Endometrial microvascular endothelial cells (primary cell): ENCODE data around the gene GPR39. TPM values are rescaled to one million over a fixed set of nuclear protein-coding genes. Genes with fewer than 3 reads are reported as not detected.
"Not testable (repeated sequence)": the region's sequence is repeated elsewhere in the genome, so short reads cannot be mapped to it uniquely, and the experiment has no call there.

ENCODE experiments used
- in situ Hi-C: cut with HindIII; loops from 2 replicates; pipeline ENCODE4 v1.10.0; 2017; ENCODE audit warnings: low sequenced_read_pairs, low pct_unique_long_range_greater_than_20kb; ENCODE audit errors: inconsistent ontology term
- total RNA-seq: library from RNA; depleted of rRNA; stranded (reverse); fragments of >200 nt; gene quantifications from one replicate; pipeline ENCODE4 v1.2.3, GENCODE V29; 2015; ENCODE audit errors: inconsistent ontology term

Gene GPR39
- 0.74 TPM for total RNA-seq

DNA sequence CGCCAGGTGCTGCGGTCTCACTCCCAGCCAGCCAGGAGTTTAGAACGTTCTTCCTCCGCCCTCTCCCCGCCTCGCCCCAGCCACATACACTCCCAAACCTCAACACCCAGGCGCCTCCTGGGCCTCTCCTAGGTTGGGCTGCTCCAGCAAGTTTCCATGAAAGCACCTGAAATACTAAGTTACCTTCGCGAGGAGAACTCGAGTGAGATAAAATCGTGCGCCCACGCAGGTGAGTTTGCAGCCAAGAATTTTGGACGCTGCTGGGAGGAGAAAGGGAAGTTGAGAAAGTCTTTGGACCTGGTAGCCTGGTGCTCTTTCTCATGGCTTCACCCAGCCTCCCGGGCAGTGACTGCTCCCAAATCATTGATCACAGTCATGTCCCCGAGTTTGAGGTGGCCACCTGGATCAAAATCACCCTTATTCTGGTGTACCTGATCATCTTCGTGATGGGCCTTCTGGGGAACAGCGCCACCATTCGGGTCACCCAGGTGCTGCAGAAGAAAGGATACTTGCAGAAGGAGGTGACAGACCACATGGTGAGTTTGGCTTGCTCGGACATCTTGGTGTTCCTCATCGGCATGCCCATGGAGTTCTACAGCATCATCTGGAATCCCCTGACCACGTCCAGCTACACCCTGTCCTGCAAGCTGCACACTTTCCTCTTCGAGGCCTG is at the start of gene GPR39:
Gene GPR39, plus strand, starts transcription at position 83 of the 673 bp plus-strand sequence.
- in situ Hi-C loops, result no loop called here

DNA sequence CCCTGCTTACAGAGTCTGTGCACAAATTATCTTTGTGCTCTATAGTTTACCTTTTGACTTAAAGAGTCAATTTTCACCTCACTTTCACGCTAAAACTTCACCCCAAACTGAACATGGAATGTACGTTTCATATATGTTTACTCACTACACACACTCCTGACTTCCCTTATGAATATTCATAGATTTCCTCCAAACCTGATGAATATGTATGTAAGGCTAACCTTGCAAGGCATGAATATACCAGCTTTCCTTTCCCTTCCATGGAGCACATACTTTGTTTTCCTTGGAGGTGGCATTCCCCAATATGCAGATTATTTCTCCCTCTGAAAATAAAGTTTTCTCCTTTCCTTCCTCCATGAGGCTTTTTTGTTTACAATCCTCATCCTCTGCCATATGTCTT is 48.4 kb upstream of the GPR39 start:
- in situ Hi-C loops, result no loop called here

DNA sequence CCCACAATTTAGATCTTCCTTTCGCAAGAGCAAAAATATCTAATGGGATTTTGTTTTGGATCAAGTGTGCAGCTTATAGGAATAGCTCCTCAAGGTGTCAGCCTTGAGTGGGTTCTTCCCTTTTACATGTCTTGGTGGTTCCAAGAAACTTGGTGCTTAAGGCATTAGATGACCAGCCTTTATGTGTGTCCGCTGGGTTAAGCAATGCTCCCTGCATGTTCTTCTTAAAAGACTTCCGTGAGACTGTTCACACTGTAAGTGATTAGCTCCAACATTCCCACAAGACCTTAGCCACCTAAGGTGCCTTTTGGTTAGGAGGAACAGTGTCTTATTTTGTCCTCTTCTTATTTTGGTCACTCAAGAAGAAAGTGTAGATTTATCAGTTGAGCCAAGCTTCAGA is 44.3 kb upstream of the GPR39 start:
- in situ Hi-C loops, result no loop called here

DNA sequence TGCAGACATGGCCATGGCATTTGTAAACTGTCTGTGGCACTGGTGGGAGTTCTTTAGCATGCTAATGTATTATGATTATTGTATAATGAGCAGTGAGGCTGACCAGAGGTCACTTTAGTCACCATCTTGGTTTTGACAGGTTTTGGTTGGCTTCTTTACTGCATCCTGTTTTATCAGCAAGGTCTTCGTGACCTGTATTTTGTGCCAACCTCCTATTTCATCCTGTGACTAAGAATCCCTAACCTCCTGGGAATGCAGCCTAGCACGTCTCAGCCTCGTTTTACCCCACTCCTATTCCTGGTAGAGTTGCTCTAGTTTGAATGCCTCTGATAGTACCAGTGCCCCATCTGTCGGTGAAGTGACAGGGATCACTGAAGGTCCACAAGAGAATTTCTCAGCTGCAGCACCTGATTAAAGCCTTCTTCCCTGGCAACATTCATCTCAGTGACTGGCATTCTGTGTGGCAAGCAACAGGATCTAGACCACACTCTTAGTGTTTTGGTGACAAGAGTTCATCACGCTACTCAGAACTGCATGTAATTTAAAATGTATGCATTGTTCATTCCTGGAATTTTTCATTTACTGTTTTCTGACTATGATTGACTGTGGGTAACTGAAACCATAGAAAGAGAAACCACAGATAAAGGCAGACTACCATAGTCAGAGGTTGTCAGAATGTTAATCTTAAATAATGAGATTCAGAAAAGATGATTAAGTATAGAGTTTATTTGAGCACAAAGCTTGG is 43.0 kb upstream of the GPR39 start:
- in situ Hi-C loops, result no loop called here

DNA sequence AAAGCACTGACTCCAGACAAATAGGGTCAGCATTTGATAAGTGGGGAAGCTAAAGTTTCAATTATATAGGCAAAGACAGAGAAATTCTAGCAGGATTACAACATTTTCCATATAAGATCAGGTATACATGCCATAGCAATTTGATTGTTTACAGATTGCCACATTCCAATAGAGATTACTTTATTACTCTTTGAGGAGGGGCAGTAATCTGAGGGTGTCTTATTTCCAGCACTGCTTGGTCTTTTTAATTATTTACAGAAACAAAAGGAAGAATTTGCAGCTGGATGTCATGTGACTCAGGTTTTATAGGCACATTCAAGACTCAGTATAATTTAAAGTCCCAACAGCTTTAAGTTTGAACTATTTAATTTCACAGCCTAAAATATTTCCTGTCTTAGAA is 42.5 kb upstream of the GPR39 start:
- in situ Hi-C loops, result no loop called here

DNA sequence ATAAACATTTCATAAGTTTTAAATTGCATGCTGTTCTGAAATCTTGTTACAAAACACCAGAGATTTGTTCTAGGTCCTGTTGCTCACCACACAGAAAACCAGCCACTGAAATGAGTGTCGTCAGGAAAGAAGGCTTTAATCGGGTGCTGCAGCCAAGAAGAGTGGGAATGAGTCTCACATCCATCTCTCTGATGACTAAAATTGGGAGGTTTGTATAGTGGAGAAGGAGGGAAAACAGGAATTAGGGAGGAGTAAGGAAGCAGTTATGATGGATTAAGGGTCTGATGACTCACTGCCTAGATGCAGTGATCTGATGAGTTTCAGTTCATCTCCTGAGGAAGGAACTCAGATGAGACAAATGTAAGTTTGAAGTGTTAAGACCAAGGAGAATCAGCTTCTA is 42.1 kb upstream of the GPR39 start:
- in situ Hi-C loops, result no loop called here

DNA sequence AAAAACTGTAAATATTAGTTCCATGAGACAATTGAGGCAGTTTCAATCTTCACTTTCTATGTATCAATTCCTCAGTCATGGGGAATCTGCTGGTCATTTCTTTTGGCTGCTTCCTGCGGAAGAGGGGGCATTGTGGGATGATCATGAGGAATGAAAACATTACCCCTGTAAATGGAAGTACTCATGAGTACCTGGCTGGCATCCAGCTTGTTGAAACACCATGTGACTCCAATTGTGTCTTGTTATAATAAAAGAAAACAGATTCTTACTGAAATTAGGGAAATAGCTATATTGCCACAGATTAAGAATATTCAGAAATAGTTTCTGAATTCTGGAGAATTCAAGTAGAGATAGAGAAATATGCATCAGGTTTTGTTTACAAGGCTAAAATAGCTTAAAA is 41.6 kb upstream of the GPR39 start:
- in situ Hi-C loops, result no loop called here

DNA sequence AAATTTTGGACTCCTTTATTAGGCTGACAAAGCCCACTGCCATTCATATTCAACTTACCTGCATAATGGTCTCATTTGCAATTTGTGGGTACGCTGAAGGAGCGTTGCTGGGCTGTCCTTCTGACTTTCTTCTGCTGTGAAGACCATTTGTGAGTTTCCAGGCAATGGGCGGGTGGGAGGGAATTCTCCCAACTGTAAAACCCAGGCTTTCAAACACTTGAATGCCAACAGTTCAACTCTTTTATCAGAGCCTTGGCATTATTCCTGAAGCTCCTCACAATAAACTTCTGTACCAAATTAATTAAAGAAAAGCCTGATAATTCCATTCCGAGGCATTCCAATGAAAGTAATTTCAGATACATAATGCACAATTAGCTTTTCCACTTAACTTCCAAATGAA is 35.2 kb upstream of the GPR39 start:
- in situ Hi-C loops, result no loop called here

DNA sequence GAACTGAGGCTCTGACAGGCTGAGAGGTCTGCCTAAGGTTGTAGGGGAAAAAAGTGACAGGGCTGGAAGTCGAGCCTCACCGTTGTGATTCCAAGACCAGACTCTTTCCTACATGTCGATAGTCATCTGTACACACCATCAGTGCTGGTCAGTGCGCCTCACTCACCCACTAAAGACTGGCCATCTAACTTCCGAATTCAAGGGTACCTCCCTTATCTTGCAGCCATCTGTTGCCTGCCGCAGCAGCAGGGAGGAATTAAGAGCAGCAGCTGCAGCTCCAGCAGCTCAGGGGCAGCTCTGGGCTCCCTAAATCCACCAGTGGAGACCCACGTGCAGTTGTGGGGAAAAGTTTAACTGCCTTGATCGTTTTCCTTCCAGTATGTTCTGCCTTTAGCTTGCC is 32.6 kb upstream of the GPR39 start:
- in situ Hi-C loops, result no loop called here

DNA sequence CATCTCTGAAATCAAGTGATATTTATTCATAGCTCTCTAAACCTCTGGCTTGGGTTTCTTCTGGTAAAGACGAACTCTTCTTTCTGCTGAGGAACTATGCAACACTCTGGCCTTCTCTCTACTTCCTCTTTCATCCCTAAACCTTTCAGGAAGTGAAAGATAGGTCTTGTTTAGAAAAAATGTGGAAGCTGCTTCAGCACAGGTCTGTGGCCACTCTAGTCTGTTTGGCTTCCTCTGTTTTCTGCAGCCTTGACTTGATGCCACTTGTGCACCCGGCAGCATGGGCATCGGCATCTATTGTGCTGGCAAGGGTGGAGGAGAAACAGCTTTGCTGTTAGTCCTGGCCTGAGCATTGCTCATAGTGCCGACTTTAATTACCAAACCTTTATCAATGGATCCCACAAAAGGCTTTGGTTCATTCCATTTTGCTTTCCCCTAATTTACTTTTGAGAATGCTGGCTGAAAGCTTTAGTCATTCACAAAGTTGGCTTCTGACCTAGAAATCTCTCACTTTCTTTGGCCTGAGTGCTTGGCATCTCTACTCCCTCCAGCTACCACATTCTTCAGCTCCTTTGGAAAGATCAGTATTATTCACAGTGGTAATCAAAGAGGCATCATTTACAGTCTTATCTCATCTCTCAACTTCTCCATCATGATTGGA is 32.0 kb upstream of the GPR39 start:
- in situ Hi-C loops, result no loop called here

DNA sequence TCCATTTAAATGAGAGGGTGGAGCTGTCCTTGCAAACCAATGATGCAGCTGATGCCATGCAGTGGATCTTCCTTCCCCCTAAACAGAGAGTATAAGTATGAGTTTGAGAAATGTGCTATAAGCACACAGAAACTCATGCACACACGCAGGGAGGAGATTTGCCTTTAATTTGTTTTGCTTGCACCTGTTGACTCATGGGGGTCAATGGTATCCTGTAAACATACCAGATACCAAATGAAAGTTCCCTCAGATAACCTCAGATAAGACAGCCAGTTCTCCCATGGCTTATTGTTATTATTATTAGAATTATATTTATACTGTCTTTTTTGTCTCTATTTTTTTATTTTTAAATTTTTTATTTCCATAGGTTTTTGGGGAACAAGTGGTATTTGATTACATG is 29.5 kb upstream of the GPR39 start:
- in situ Hi-C loops, result no loop called here

DNA sequence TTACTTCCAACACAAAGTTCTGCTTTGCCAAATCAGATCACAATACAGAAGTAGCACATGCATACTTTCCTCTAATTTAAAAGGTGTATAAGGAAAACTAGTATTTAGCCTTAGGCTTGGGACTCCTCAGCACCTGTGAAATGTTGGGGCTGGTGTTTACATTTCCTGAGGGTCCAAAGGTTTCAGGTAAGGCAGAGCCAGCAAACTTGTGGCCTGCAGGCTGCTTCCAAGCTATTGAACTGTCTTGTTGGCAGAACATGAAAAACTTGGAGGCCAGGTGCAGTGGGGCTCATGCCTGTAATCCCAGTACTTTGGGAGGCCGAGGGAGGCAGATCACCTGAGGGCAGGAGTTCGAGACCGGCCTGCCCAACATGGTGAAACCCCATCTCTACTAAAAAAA is 26.5 kb upstream of the GPR39 start:
- in situ Hi-C loops, result no loop called here

DNA sequence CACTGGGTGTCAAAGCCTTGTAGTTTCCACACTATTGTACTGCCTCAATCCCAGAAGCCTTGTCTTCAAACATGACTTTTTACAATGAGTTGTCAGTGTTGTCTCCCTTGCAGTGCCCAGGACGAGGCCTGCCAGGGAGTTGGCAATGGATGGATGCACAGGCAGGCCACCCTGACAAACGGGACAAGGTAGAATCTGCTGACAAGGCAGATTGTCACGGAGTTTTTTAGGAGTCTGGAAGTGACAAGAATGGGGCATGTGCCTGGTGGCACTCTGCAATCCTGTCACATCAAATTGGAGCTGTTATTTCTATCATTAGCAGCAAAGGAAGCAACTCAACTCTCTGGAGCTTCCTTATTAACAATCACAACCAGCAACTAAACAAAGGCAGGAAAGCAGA is 25.2 kb upstream of the GPR39 start:
- in situ Hi-C loops, result no loop called here

DNA sequence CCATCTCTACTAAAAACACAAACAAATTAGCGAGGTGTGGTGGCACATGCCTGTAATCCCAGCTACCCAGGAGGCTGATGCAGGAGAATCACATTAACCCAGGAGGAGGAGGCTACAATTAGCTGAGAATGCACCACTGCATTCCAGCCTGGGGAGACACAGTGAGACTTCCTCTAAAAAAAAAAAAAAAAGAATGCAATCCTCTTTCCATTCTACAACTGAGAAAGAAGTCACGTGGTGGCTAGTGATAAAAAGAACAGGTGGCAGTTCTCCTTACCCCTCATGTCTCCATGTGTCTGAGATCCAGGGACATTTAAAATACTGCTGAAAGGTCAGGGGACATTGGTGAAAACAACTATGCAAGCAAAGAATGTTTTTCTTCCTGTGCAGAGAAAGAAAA is 24.4 kb upstream of the GPR39 start:
- in situ Hi-C loops, result no loop called here

DNA sequence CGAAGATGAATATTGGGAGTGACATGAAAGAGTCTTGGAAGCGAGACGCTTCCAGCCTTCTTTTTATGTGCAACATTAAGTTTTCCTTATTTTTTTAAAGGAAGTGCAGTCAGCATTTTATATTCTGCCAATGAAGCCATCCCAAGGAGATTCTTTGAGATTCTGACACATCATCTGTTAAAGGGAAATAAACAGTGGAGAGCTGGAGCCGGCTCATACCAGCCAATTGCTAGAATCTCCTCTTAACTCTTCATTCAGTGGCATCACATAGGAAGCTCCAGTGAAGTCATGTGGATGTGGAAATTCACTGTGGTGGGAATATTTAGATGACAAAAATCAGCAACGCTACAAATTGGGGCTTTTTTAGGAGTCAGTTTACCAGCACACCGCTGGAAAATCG is 23.7 kb upstream of the GPR39 start:
- in situ Hi-C loops, result no loop called here

DNA sequence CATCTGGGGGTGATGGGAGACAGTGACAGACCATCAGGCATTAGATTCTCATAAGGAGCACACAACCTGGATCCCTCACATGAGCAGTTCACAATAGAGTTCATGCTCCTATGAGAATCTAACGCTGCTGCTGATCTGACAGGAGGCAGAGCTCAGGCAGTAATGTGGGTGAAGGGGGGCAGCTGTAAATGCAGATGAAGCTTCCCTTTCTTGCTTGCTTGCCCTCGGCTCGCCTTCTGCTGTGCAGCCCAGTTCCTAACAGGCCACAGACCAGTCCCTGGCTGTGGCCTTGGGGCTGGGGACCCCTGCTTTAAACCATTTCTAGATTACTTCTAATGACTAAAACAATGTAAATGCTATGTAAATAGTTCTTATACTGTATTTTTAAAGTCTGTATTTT is 19.6 kb upstream of the GPR39 start:
- in situ Hi-C loops, result not testable (repeated sequence)

DNA sequence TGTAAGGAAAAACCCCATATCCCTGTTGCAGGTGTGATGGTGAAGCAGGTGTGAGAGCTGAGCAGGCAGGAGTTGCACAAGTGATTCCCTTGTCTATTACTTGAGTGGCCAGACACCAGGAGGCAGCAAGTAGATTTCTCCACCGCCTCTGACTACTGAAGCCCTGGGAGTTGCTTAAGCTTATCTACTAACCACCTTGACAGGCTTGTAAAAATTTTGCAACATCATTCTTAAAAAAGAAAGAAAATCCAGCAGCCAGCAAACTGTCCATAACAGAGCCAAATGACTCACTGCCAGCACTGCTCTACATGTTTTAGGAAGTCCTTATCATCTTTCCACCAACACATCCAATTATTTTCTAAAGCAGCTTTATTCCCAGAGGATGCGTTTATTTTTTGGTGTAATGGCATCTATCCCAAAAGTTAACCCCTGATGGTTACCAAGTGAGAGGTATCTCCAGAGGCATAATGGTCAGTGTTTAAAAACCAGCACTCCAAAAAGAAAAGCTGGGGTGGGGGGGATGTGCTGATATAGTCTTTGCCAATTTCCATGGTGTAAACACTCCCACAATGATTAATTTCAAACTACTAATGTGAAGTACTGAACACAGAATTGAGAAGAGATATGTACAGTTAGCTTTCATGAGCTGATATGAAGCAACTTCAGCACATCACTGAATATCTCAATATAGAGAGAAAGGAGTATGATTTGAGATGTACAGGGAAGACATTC is 16.3 kb upstream of the GPR39 start:
- in situ Hi-C loops, result no loop called here

DNA sequence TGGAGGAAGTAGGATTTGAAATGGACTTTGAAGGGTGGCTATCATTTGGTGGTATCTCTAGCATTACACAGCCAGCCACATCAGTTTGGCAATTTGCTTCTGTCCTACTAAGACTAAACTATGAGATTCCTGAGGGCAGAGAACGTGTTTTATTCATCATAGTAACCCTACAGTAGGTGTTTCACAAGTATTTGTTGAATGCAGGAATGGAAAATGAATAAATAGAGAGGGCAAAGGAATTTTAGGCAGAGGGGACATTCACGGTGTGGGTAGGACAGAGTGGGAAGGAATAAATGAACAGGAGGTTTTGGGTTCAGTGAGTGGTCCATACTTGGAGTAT is 15.7 kb upstream of the GPR39 start:
- in situ Hi-C loops, result no loop called here

DNA sequence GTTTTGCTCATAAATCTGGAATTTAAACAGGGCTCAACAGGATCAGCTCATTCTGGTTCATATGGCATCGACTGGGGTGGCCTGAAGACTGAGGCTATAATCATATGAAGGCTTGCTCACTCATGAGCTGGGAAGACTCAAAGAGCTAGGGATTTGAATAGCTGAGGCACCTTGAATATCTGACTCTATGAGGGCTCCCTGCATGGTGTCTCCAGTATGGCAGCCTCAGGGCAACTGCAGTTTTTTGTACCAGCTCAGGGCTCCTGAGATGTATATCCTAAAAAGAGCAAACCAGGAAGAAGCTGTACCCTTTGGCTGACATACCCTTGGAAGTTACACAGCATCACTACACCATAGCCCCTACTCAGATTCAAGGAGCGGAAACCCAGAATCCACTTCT is 15.3 kb upstream of the GPR39 start:
- in situ Hi-C loops, result no loop called here

DNA sequence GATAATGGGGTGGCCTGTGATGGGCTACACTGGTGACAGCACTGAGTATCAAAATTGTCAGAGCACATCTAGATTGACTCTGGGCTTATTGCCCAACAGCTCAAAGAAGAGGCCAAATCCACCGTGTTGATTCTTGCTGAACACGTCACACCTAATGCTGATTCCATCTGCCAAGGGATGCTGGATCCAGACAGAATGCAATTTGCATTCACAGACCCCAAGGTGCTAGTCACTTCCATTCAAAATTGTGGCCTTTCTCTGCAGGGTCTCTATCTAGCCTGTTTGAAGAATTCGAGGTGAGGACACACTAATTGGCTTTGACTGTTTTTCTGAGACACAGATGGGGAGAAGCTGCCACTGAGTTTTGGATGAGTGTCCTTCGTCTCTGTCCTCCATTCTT is 13.5 kb upstream of the GPR39 start:
- in situ Hi-C loops, result no loop called here
